Activated CD4-positive, alpha-beta T cell treated with anti-CD3 and anti-CD28 coated beads for 4 hours (primary cell): ENCODE data around the gene TAF9.
"Not testable (repeated sequence)": the region's sequence is repeated elsewhere in the genome, so short reads cannot be mapped to it uniquely, and the experiment has no call there.

Source experiments
- DNase-seq, 2 donors: peaks; one replicate each; pipeline ENCODE4 v3.0.0-alpha.2; 2020

The TAF9 gene

DNA sequence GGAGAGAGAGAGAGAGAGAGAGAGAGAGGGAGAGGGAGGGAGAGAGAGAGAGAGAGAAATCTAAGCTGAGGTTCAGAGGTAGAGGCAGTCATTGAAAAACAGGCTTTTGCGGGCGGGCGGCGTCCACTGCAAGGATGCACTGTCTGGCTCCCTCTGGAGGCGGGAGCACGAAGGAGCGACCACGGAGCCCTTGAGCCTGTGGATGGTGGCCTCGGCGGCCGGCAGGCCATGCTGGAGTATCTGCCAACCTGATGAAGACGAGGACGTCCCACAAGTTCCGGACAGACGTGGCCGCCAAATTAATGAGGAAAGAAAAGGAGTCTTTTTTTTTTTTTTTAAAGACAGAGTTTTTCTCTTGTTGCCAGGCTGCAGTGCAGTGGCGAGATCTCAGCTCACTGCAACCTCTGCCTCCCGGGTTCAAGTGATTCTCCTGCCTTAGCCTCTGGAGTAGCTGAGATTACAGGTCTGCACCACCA is 34.5 kb downstream of the TAF9 start:
- peak; percentile 67 to 68 for DNase-seq

DNA sequence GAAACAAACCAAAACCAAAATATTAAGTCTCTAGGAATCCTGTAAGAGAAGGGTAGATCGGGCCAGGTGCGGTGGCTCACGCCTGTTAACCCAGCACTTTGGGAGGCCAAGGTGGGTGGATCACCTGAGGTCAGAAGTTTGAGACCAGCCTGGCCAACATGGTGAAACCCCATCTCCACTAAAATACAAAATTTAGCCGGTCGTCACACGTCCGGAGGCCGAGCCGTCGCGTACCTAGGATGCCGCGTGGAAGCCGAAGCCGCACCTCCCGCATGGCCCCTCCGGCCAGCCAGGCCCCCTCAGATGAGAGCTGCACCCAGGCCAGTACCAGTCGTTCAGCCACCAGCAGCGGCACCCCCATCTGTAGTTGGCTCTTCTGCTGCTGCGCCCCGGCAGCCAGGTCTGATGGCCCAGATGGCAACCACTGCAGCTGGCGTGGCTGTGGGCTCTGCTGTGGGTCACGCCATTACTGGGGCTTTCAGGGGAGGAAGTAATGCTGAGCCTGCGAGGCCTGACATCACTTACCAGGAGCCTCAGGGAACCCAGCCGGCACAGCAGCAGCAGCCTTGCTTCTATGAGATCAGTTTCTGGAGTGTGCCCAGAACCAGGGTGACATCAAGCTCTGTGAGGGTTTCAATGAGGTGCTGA is 35.5 kb downstream of the TAF9 start:
- DNase-seq = not testable (repeated sequence)

DNA sequence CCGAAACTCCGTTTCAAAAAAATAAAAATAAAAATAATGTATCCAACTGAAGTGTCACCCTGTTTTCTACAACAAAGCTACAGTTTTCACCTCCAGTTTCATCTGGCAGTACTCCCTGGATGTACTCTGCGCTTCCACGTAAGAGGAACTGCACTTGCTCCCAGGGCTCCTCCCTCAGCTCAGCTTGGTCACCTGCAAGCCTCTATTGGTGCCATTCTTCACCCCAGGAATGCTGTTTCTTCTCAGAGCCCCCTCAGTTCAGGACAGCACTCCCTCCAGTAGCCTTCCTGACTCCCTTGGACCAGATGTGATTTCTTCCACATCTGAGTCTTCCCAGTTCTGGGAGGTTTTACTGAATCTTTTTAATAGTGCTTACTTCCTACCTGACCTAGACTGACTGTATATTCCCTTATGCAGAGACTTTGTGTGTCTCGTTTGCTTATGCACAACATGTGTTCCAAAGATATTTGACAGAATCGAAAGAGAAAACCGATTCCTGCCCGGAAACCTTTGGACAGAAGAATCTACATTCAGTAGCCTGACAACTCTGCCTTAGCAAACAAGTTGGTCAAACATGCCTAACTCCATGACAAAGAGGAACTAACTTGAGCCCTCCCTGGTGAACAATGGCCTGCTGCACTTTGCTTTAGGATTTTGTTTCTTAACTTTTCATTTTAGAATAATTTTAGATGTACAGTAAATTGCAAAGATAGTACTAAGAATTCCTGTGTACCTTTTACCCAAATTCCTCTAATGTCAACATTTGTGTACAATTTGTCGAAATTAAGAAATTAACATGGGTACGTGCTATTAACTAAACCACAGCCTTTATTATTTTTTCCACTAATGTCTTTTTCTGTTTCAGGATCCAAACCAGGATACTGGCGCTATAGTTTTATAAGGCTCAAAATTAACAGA is 37.5 kb downstream of the TAF9 start:
- DNase-seq = no peak

DNA sequence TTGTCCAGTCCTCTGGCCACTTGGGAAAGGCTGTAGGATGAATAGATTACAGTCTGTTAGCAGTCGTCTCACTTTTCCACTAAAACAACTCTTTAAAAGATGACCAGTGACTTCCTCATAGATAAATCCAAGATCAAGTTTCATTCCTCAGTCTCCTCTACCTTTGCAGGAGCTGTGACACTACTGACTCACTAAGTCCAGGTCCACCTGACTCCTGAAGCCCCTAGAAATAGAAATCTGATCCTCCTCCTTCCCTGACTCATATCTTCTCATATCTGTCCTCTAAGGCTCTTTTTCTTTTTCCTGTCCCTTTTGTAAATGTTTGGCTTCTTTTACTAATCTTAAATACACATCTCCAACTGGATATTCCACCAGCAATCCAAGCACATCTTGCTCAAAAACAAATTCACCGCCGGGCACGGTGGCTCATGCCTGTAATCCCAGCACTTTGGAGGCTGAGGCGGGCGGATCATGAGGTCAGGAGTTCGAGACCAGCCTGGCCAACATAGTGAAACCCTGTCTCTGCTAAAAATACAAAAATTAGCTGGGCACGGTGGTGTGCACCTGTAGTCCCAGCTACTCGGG is 39.3 kb downstream of the TAF9 start:
- no peak for DNase-seq

DNA sequence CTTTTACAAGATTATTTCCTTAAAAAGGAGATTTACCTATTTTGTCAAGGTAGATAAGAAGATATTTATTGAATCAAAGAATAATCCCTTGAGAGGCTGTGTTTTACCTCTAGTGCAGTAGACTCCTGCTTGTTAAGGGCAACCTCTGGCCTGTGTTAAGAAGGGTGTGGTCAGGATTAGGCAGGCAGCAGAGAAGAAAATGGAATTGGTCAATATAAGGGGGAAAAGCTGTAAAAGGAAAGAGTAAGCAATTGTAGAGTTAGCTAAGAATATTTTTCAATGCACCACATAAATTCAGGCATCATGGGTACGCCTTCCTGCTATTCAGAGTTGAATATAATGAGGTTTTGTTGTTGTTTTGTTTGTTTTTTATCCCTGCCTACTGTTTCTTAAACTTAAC is 43.0 kb downstream of the TAF9 start:
- no peak for DNase-seq

DNA sequence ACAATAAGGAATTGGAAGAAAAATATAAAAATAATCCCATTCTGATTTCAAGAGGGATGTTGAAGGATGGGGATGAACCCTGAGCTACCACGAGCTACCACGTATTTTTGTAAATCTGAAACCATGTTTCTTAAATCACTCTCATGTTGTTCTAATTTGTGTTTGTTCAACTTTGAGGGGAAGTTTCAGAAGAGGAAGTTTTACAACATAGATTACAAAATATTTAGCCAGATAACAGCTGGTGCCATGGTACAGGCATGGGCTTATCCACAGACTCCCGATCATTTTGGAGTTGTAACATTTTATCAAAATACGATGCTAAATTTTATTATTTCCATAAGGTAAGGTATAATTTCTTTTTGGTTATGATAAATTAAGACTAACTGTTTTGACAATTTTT is 51.9 kb downstream of the TAF9 start:
- no peak for DNase-seq

DNA sequence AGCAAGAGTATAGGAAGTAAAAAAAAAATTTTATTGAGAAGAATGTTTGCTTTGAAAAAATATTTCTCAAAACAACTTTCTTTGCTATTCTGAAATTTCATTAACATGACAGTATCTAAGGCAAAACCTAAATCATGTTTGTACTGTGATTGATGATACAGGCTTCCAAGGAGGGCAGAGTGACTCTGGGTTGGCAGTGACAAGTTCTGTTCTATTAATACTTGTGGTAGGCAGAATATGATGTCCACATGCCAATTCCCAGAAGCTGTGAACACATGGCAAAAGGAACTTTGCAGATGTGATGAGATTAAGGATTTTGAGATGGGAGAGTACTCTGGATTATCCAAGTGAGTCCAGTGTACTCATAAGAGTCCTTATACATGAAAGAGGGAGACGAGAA is 53.3 kb downstream of the TAF9 start:
- DNase-seq = no peak
